Keratinocyte (primary cell): ENCODE data around the gene CMKLR1. TPM values are rescaled to one million over a fixed set of nuclear protein-coding genes. Genes with fewer than 3 reads are reported as not detected.

Source experiments
- DNase-seq: peaks from one replicate; pipeline ENCODE4 v3.0.0-alpha.2; 2011; ENCODE audit warnings: low read depth, missing footprints, low spot score
- FAIRE-seq: peaks from 2 replicates; lab custom pipeline; 2011; peaks lifted over from hg19 to GRCh38; lab: Jason Lieb, UNC
- H2AFZ ChIP-seq: 2 replicates; pipeline ENCODE4 v1.6.0; 2012; ENCODE audit warnings: low read length, control low read depth, inconsistent platforms; ENCODE audit not compliant: control insufficient read depth
- H3K27ac ChIP-seq: 2 replicates; pipeline ENCODE4 v1.5.1; 2011; ENCODE audit warnings: low read length; ENCODE audit not compliant: control insufficient read depth, insufficient read depth
- H3K27me3 ChIP-seq: 3 replicates; pipeline ENCODE4 v1.6.0; 2011; ENCODE audit warnings: low read length; ENCODE audit not compliant: control insufficient read depth, insufficient read depth; ENCODE audit errors: extremely low read depth
- H3K36me3 ChIP-seq, 2 experiments: 2 replicates in 1 of 2; 3 replicates in 1 of 2; pipeline ENCODE4 v1.5.1; 2011; ENCODE audit warnings: low read length in 2 of 2, mild to moderate bottlenecking in 1 of 2; ENCODE audit not compliant: control insufficient read depth in 2 of 2, insufficient read depth in 2 of 2; ENCODE audit errors: extremely low read depth in 1 of 2
- H3K4me1 ChIP-seq: 3 replicates; pipeline ENCODE4 v1.5.1; 2011; ENCODE audit warnings: low read length; ENCODE audit not compliant: control insufficient read depth, insufficient read depth; ENCODE audit errors: extremely low read depth
- H3K4me2 ChIP-seq: 3 replicates; pipeline ENCODE4 v1.6.0; 2011; ENCODE audit warnings: low read depth, low read length; ENCODE audit not compliant: control insufficient read depth, insufficient read depth; ENCODE audit errors: extremely low read depth
- H3K4me3 ChIP-seq, 3 experiments: fragments of 200-600 bp in 1 of 3; sonication (generic) in 1 of 3; 2 replicates in 2 of 3; 3 replicates in 1 of 3; pipeline ENCODE4 v1.5.1; 2011 to 2016; ENCODE audit warnings: low read length in 3 of 3, mild to moderate bottlenecking in 3 of 3, control low read depth in 2 of 3, inconsistent platforms in 1 of 3, low read depth in 1 of 3, mixed read lengths in 1 of 3, mixed run types in 1 of 3, moderate library complexity in 1 of 3; ENCODE audit not compliant: control insufficient read depth in 2 of 3, insufficient read depth in 2 of 3; ENCODE audit errors: extremely low read depth in 1 of 3
- H3K79me2 ChIP-seq: 2 replicates; pipeline ENCODE4 v1.6.0; 2012; ENCODE audit warnings: low read length; ENCODE audit not compliant: control insufficient read depth, insufficient read depth
- H3K9ac ChIP-seq: 3 replicates; pipeline ENCODE4 v1.6.0; 2011; ENCODE audit warnings: low read length; ENCODE audit not compliant: control insufficient read depth, insufficient read depth; ENCODE audit errors: extremely low read depth
- H3K9me1 ChIP-seq: 3 replicates; pipeline ENCODE4 v1.6.0; 2011; ENCODE audit warnings: low read length; ENCODE audit not compliant: control insufficient read depth, insufficient read depth; ENCODE audit errors: extremely low read depth
- H3K9me3 ChIP-seq: 2 replicates; pipeline ENCODE4 v1.5.1; 2012; ENCODE audit warnings: low read depth, low read length; ENCODE audit not compliant: control insufficient read depth
- H4K20me1 ChIP-seq: 3 replicates; pipeline ENCODE4 v1.6.0; 2011; ENCODE audit warnings: low read length; ENCODE audit not compliant: control insufficient read depth, insufficient read depth; ENCODE audit errors: extremely low read depth
- CTCF ChIP-seq, 3 experiments: IDR thresholded peaks in 1 of 3; conservative IDR thresholded peaks in 1 of 3; optimal IDR thresholded peaks in 1 of 3; 2 replicates in 2 of 3; 3 replicates in 1 of 3; pipeline versions ENCODE3 to v1.5.1; 2011; ENCODE audit warnings: low read length in 3 of 3, mild to moderate bottlenecking in 3 of 3, moderate library complexity in 2 of 3, control low read depth in 1 of 3, inconsistent platforms in 1 of 3; ENCODE audit not compliant: insufficient read depth in 2 of 3; ENCODE audit errors: extremely low read depth in 1 of 3
- EZH2 ChIP-seq: IDR thresholded peaks from one replicate; pipeline ENCODE4 v1.6.1; 2012; ENCODE audit warnings: inconsistent platforms, mild to moderate bottlenecking, low read length, moderate library complexity
- dilution Hi-C: fragments of 300-500 bp; cut with MboI; formaldehyde crosslinking; loops from one replicate; pipeline ENCODE4 v1.7.0; 2020; ENCODE audit warnings: low sequenced_read_pairs; ENCODE audit not compliant: extremely low pct_ligation_motif_present
- polyA plus RNA-seq, 5 experiments: library from polyadenylated mRNA; depleted of rRNA in 3 of 5; stranded (reverse) in 3 of 5; stranded (forward) in 1 of 5; unstranded in 1 of 5; fragments of >200 nt; gene quantifications; 1 replicate in 1 of 5; 2 replicates in 3 of 5; 3 replicates in 1 of 5; pipeline versions ENCODE4 v1.2.1 to v1.2.3, GENCODE V29; 2011 to 2012; ENCODE audit warnings: missing spikeins in 2 of 5, low read depth in 1 of 5, low replicate concordance in 1 of 5

Gene CMKLR1
- polyA plus RNA-seq, 1 donor (not counting 4 experiments of a cell fraction or from before 2014, with no cell fraction given) = not detected

DNA sequence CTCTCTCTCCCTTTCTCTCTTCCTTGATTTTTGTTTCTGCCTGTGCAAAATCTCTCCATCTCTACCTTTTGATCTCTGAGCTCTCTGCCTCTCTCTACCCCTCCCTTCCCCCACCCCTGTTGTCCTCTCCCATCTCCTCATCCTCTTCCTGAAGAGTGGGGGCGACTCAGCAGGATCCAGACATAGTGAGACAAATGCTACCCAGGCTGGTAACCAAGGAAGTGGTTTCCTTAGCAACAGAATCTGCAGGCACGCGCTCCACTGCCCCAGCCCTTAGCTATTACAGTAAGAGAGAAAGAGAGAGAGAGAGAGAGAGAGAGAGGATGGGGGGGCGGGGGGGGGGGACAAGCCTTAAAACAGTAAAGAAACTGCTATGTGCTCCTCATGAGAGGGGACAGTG, 85.6 kb downstream of the CMKLR1 start:
- Histone ChIP-seq H3K4me3 (no peak overlapping the region), H3K79me2 (no peaks in the 10 kb centered on the region), H2AFZ (no peak overlapping the region), H3K4me1 (no peaks in the 10 kb centered on the region), H3K9me3 (no peaks in the 10 kb centered on the region), H3K27me3 (no peaks in the 10 kb centered on the region), H4K20me1 (no peaks in the 10 kb centered on the region), H3K9ac (no peak overlapping the region), H3K36me3 (no peaks in the 10 kb centered on the region), H3K27ac (no peak overlapping the region), H3K4me2 (no peak overlapping the region), H3K9me1 (no peaks in the 10 kb centered on the region)
- no peak for DNase-seq
- no peak for FAIRE-seq
- dilution Hi-C loops = no loop called here
- no peak for TF ChIP-seq CTCF (optimal IDR thresholded peaks at IDR 0.05 in 1 of 3, IDR thresholded peaks at IDR 0.05 in 1 of 3, conservative IDR thresholded peaks at IDR 0.05 in 1 of 3; ENCODE audit: extremely low read depth in 1 of 3, insufficient read depth in 2 of 3, low read length in 3 of 3)
- TF ChIP-seq EZH2 = no peak

DNA sequence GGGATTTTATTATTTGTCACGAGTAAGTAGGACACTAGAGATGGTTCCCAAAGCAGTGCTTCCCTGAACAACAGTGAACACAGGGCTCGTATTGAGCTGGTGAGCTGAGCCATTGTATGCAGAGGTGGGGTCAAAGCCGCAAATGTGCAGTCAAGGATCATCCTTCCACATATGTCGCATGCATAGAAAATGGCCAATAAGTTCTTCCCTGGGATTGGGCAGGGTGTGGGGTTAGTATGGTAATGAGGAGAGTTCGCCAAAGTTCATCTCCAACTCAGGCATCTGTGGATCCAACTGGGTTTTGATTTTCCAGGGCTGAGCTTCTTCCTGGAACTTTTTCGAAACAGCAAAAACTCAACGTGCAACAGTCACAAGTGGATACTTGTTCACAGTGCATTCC, 86.6 kb downstream of the CMKLR1 start:
- no peak overlapping the region for H2AFZ ChIP-seq
- H3K27ac ChIP-seq = no peak overlapping the region
- no peak for FAIRE-seq
- no peaks in the 10 kb centered on the region for H3K27me3 ChIP-seq
- H3K4me1 ChIP-seq = no peaks in the 10 kb centered on the region
- H3K9ac ChIP-seq = no peak overlapping the region
- H3K9me1 ChIP-seq = no peaks in the 10 kb centered on the region
- no peak overlapping the region for H3K4me2 ChIP-seq
- H3K36me3 ChIP-seq = no peaks in the 10 kb centered on the region
- no peaks in the 10 kb centered on the region for H3K9me3 ChIP-seq
- H3K4me3 ChIP-seq = no peak overlapping the region
- H4K20me1 ChIP-seq = no peaks in the 10 kb centered on the region
- TF ChIP-seq CTCF (optimal IDR thresholded peaks at IDR 0.05 in 1 of 3, IDR thresholded peaks at IDR 0.05 in 1 of 3, conservative IDR thresholded peaks at IDR 0.05 in 1 of 3; ENCODE audit: extremely low read depth in 1 of 3, insufficient read depth in 2 of 3, low read length in 3 of 3) = no peak
- TF ChIP-seq EZH2 = no peak
- no peak for DNase-seq
- dilution Hi-C loops = no loop called here
- no peaks in the 10 kb centered on the region for H3K79me2 ChIP-seq
